A172 (cell line): ENCODE results near the gene IL17F. TPM values are rescaled to one million over a fixed set of nuclear protein-coding genes. Genes with fewer than 3 reads are reported as not detected.

Source experiments
- DNase-seq: peaks from one replicate; pipeline ENCODE4 v3.0.0-alpha.2; 2015; ENCODE audit warnings: low spot score
- total RNA-seq: library from RNA; depleted of rRNA; stranded (reverse); fragments of >200 nt; shearing (Covaris generic); gene quantifications from 2 replicates; pipeline ENCODE4 v1.2.3, GENCODE V29; 2014; rRNA removed

The IL17F gene
- total RNA-seq, 1 experiment from 2014 or later, result not detected

- no peak for DNase-seq
These were observed 53.9 kb downstream of the IL17F start for GRCh38 chr6:52190409-52190808.

GRCh38 chr6:52189974-52190373 lies 54.3 kb downstream of the IL17F start:
- DNase-seq, result no peak

- DNase-seq, result no peak
These were observed 57.2 kb downstream of the IL17F start for GRCh38 chr6:52187098-52187497.

Other genes starting within 250 kb of the IL17F start
- gene PKHD1, start 156.9 kb downstream of the IL17F start, total RNA-seq, result not detected in 2 replicates
- gene IL17A, start 58.1 kb downstream of the IL17F start, total RNA-seq, result not detected in 2 replicates
- gene MCM3, start 40.2 kb upstream of the IL17F start, total RNA-seq, result 163 and 198 TPM in 2 replicates
- gene PAQR8, start 117.7 kb upstream of the IL17F start, total RNA-seq, result 2.7 and 3.6 TPM in 2 replicates
- 29.1 and 39.1 TPM in 2 replicates for gene EFHC1, start 175.8 kb upstream of the IL17F start, total RNA-seq